HG02970 (cell line): ENCODE results near the gene TTC9B.
"Not testable (repeated sequence)": the region's sequence is repeated elsewhere in the genome, so short reads cannot be mapped to it uniquely, and the experiment has no call there.

Experiments used
- ATAC-seq: cut with Tn5 transposase; IDR thresholded peaks from one replicate; pipeline ENCODE4 v1.9.1; 2021; ENCODE audit warnings: mild to moderate bottlenecking, moderate library complexity, moderate number of reproducible peaks; ENCODE audit not compliant: unreplicated experiment, low FRiP score

Gene TTC9B

DNA sequence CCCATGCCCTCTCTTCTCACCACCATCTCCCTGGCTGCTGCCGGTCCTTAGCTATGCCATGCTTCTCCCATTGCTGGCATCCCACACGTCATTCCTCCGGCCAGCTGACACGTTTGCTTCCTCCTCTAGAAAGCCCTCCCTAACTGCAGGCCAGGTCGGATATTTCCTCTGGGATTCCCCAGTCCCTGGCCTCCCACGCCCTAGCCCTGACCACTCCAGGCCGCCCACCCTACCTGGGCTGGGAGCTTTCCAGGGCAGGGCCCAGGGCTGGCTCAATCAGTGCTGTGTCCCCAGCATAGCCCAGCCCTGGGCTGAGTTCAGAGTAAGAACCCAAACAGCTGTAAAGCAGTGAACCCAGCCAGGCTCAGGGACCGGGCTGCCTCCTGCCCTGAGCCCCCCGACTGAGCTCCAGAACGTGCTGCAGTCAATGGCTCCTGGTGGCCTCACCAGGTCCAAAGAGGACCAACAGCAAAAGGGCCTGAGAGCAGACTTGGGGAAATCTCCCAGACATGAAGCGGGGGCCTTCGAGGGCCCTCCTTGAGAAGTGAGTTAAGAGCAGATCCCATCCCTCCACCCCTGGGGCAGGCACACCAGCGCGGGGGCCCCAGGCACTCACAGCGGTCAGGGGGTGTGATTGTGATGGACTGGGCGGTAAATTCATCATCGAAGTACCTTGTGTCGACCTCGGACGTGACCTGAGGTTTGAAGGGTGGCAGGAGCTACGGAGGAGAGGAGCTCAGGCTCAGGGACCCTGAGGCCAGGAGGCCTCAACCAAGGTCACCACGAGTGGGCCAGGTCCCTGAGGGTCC lies 16.4 kb upstream of the TTC9B start:
- no peak for ATAC-seq

- ATAC-seq, result no peak
These were observed 15.7 kb upstream of the TTC9B start for GRCh38 chr19:40233811-40234389.

DNA sequence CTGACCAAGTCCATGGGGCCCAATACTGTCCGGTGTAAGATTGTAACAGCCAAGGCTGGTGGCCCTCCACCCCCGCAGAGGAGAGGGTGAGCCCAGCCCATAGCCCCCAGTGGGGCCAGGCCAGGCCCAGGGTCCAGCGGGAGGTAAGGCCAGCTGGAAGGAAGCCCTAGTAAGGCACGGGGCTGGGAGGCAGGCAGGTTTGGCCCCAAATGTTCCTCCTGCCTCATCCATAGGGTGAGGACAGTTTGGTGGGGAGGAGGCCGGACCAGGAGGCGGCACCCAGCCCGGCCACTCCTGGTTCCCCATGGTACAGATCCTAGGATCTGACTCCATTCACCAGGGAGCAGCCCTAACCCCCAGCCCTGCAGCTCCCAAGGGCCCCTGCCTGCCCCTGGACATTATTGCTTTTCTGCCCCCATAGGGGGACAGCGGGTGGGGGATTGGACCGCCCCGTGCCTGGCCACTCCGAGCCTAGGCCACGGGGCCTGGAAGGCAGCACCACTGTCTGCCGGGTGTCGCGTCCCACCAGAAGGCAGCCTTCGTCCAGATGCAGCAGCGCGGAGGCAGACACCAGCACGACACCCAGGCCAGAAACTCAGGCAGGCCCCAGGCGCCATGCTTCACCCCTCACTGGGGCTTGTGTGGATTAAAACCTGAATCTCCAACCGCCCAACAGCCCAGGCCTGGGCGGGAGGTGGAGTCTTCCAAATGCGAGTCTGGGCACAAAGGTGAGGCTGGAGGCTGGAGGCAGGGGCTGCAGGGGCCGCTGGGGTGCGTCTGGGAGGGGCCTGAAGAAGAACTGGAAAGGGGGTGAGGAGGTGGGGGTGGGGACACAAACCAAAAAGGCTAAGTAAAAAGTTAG lies 15.0 kb upstream of the TTC9B start:
- ATAC-seq, result no peak

- no peak for ATAC-seq
These were observed 14.3 kb upstream of the TTC9B start for GRCh38 chr19:40232479-40232878.

GRCh38 chr19:40231544-40232424 lies 13.6 kb upstream of the TTC9B start:
- ATAC-seq, result no peak

DNA sequence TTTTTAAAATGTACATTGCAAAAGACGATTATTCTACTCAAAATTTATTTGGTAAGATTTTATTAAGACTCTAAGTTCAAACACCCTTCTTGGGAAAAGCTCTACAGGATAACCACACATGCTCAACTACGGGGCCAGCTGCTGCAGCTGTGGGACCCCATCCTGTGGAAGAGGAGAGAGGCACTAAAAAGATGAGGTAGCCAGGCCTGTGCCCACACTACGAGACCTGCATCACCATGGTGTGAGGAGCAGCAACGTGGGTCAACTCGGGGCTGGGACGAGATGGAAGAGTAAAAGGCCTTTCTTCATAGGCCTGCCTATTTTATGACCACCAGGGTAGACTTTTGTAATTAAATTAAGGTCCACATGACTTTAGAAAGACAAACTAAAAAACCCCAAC lies 12.9 kb upstream of the TTC9B start:
- no peak for ATAC-seq

- ATAC-seq, result no peak
These were observed 11.8 kb upstream of the TTC9B start for GRCh38 chr19:40229926-40230417.

DNA sequence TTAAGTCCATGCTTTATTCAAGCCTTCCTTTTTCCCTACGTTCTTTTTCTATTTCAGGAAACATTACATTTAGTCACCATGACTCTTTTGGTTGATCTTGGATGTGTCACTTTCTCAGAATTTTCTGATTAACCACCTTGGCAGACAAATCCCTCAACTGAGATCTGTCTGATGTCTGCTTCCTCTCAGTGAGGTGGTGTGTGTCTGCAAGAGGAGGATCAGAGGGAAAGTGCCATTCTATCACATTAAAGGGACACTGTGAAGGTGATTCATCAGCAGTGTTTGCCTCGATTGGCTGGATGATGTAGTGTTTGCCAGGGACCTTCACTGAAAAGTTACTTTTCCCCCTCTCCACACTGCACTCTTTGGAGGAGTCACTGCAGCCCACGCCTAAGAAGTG lies 11.3 kb upstream of the TTC9B start:
- ATAC-seq, result no peak

GRCh38 chr19:40228863-40229262 lies 10.7 kb upstream of the TTC9B start:
- ATAC-seq, result no peak

DNA sequence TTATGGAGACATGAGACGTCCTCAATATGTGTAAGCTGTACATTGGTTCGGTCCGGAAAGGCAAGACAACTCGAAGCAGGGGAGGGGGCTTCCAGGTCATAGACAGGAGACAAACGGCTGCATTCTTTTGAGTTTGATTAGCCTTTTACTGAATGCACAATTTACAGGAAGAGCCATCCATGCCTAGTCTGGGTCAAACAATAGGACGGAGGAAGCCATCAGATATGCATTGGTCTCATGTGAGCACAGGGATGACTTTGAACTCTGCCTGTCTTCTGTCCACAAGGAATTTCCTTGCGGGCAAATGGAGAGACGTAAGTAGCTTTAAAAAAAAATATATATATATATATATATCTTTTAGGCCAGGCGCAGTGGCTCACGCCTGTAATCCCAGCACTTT lies 10.2 kb upstream of the TTC9B start:
- ATAC-seq, result no peak

GRCh38 chr19:40225440-40226305 lies 7.5 kb upstream of the TTC9B start:
- no peak for ATAC-seq

DNA sequence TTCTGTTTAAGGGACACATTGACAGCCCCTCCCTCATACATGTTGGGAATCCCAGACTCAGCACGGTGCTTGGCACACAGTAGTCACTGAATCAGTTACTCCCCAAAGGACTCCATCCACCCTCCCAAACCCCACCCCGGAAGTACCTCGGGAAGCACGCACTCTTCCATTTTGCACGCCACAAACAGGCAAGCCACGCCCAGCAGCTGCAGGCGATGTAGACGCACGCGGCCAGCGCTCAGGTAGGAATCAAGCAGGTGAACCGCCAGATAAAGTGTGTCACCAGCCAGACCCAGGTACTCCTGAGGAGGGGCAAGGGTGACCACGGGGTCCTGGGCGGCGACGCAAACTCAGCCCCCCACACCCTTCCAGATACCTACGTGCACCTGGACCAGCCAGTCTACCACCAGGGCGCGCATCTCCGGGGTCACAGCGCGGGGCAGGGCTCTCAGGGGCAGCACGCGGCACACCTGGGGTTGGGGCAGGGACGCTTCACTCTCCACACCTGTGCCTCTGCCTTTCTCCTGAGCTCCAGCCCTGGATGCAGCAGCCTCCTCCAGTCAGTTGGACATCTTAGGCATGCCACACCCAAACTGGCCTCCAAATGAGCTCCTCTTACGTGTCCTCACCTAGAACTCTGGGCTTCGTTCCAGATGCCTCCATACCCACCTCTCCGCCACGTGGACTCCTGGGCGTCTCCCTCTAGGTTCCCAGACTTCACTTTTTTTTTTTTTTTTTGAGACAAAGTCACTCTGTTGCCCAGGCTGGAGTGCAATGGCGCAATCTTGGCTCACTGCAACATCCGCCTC lies 6.4 kb upstream of the TTC9B start:
- ATAC-seq, result no peak

- no peak for ATAC-seq
These were observed 5.1 kb upstream of the TTC9B start for GRCh38 chr19:40223135-40223822.

GRCh38 chr19:40221858-40222619 lies 3.9 kb upstream of the TTC9B start:
- no peak for ATAC-seq

DNA sequence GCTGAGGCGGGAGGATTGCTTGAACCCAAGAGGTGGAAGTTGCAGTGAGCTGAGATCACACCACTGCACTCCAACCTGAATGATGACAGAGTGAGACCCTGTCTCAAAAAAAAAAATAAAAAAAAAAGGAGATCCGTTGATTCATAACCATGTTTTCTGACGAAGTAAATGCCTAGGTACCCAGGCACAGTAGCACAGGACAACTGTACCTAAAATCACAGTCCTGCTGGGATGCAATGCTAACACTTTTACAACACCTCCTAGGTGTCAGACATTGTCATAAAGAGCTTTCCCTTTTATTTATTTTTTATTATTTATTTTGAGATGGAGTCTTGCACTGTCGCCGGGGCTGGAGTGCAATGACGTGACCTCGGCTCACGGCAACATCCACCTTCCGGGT lies 2.5 kb upstream of the TTC9B start:
- no peak for ATAC-seq

GRCh38 chr19:40219721-40220276 lies 1.6 kb upstream of the TTC9B start:
- ATAC-seq, result no peak

GRCh38 chr19:40219029-40219428 lies 845 bp upstream of the TTC9B start:
- not testable (repeated sequence) for ATAC-seq
